ENCODE data around the gene BANF1.
A peak's percentile ranks its signal among the peaks of the same experiment; 100 is the strongest.

The BANF1 gene

DNA sequence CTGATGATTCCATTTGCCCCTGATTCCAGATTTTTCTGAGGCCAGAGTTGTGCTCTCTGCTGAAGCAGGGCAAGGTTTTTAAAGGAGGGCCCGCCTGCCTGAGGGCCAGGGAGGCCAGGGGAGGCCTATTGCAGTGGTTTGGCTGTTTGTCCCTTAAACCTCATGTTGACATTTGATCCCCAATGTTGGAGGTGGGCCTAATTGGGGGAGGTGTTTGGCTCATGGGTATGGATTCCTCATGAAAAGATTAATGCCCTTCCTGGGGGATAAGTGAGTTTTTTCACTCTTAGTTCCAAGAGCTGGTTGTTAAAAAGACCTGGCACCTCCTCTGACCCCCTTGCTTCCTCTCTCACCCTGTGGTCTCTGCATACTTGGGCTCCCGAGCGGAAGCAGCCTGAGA, 37.5 kb downstream of the BANF1 start:
- no peak for DNase-seq (ENCODE audit: low read depth)

DNA sequence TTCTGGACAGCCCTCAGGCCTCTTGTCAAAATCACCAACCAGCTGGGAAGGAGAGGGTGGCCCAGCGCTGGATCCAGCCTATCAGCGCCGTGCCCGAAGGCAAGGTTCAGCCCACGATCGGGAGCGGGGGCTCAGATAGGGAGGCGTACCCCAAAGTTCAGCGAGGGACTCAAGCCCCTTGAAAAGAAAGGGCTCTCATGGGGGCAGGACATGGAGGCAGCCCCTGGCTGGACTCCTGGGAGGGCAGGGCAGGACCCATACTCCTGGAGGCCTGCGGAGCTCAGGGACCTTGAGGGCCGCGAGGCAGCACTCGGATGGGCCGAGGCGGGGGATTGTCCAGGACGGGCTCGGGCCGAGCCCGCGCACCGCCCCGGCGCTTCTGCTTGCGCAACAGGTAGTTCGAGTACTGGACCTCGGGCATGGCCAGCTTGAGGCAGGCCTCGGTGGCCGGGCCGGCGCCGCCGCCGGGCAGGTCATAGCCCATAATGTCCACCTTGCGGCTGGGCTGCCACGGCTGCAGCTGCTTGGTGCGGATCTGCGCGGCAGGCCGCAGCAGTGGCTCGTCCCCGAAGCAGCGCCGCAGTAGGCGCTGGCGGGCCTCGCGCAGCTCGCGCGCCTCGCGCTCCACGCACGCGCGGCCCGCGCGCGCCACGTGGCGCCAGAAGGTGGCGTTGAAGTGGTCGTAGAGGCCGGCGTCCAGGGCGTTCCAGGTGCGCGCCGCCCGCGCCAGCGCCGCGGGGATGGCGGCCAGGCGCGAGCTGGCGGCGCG, 40.1 kb downstream of the BANF1 start:
- no peak for DNase-seq (ENCODE audit: low read depth)

DNA sequence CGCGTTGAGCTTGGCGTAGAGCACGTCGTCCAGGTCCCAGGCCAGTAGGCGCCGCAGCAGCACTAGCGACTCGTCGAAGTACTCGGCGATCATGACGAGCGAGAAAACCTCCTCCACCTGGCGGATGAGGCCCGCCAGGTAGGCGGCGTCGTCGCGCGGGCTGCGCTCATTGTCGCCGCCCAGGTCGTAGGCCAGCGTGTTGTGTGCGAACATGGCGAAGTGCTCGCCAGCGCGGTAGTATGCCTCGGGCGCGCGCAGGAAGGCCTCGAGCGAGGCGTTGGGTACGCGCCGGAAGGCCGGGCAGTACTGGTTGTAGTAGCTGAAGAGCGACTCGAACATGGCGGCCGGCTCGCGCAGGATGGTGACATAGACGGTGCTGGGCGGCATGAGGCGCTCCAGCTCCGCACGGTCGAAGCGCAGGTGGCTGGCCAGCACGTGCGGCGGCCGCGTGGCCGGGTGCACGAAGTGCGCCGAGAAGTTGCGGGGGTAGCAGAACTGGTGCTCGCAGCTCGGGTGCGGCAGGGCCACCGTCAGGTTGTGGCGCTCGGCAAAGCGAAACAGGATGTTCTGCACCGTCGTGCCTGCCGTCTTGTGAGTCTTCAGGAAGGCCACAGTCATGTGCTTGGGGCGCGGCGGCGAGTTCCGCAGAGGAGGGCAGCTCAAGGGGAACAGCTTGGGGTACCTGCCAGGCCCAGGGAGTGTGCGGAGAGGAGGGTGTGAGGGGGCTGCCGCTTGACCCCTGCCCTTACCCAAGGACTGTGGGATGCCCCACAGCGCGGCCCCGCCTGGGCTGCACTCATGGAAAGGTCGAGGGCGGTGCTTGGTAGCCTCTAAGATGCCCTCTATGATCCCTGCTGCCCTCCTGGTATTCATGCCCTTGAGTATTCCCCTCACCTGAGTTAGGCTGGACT, 40.9 kb downstream of the BANF1 start:
- no peak for DNase-seq (ENCODE audit: low read depth)

GRCh38 chr11:66044757-66045156, 42.5 kb downstream of the BANF1 start:
- DNase-seq (ENCODE audit: low read depth): no peak

DNA sequence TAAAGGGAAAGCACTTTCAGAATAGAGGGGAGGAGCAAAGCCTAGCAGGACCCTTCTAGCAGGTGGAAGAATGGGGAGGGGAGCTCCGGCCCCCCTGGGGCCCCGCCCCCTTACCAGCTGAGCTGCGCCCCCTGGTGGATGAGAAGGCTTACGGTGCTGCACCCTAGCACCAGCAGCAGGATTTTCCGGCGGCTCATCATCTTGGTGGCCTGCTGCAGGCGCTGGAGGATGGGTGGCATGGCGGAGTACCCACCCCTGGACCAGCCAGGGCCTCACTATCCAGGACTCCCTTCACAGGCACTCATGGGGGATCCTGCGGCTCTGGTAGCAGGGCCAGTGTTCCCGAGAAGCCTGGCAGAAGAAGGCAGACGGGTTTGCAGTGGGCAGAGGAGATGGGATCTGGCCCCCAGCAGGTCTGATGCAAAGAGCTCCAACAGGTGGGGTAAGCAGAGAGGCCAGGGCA, 42.9 kb downstream of the BANF1 start:
- peak; percentile 66 for DNase-seq (ENCODE audit: low read depth)

DNA sequence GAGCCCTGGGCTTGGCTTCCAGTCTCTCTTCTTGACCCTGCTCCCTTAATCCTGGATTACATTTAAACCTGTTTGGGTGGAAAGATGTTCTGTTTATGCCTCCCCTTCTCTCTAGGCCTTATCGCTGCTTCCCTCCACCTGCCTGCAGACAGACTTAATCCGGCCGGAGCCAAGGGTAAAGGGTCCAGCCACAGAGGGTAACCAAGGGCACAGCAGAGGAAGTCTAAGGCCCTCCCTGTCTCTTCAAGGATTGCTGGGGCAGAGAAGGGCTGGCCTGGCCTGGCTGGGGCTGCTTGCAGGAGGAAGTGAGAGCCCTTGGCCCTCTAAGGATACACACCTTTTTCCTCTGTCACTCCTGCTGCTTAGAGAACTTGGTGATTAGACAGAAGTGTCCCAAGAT, 44.6 kb downstream of the BANF1 start:
- DNase-seq (ENCODE audit: low read depth): no peak

GRCh38 chr11:66047541-66048365, 45.5 kb downstream of the BANF1 start:
- no peak for DNase-seq (ENCODE audit: low read depth)

DNA sequence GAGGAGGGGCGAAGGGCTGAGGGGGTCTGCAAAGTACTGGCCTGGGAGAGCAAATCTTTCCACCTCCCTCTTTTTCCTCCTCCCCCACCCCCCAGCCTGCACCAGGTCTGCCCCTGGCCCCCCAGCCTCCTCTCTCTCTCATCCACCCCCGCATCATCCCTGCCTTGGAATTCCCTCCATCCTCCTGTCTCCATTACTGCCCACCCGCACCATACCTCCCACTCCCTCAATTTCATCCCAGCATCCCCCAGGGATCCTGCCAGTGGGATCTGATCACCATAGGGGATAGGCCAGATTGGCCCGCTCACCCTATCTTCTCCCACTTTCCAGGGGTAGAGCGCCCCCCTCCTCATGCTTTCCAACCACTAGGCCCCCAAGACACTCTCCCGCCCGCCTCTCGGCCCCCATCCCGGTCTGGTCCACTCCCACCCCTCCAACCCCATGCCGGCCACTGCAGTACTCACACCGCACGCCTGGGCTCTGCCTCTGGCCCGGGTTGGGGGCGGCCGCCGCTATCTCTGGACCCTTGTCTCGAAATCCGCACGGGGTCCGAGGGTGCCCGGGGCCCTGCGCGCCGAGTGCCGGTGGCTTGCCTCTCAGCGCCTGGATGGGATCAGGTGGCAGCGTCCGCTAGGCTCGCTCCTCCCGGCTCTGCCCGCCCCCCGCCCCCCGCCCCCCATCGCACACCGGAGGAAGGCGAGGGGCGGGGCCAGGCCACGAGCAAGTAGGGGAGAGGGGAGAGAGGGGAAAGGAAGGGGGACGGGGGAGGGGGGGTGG, 46.4 kb downstream of the BANF1 start, which contains the start of gene GAL3ST3:
Gene GAL3ST3 (minus strand): TSS at position 615 of the 777 bp plus-strand sequence. CDS start 3,746 bp downstream, outside the sequence.
- DNase-seq (ENCODE audit: low read depth): no peak

GRCh38 chr11:66050581-66051231, 48.4 kb downstream of the BANF1 start:
- no peak for DNase-seq (ENCODE audit: low read depth)

DNA sequence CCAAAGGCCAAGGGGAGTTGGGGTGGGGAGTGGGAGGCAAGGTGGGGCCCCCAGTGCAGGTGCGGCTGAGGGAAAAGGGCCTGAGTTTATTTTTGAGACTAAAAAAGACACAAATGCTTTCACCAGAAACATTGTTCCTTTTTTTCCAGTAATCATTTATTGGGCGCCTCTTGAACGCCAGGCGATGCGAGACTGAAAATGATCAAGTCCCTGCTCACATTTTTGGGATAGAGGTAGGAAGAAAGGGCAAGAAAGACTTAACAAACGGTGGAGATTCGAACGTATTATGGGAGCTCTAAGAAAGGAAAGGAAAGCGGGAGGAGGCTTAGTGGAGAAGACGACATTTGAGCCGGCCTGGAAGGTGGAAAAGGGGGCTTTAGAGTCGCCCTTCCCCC, 49.1 kb downstream of the BANF1 start:
- DNase-seq (ENCODE audit: low read depth): no peak

- peak; percentile 93 for DNase-seq (ENCODE audit: low read depth)
Observed at GRCh38 chr11:66051766-66052663, 49.7 kb downstream of the BANF1 start, which contains the start of gene SF3B2. Gene SF3B2, plus strand, starts transcription at chr11:66052364. Its CDS starts 21 bp downstream, at chr11:66052385.

DNA sequence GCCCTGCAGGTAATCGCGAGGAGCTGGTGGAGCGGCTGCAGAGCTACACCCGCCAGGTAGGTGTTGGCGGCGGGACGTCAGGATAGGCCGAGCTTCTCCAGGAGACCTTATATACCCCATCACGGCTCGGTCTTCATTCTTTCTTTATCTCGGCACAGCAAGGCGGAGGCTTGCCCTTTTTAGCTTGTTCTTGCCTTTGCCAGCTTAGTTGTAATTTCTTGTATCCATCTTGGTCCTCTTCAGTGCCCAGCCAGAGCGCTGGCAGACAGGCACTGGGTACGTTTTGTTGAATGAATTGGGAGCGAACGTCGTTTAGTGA, 50.3 kb downstream of the BANF1 start:
- no peak for DNase-seq (ENCODE audit: low read depth)
